ENCODE data around the gene PLPP4.

Gene PLPP4

GRCh38 chr10:120517881-120518484 lies 61.0 kb downstream of the PLPP4 start:
- DNase-seq (ENCODE audit: low read depth in 2 of 2) = no peak

- no peak for DNase-seq (ENCODE audit: low read depth in 2 of 2)
Observed at GRCh38 chr10:120521880-120522279, 64.9 kb downstream of the PLPP4 start.

GRCh38 chr10:120527691-120528090 lies 70.7 kb downstream of the PLPP4 start:
- DNase-seq (ENCODE audit: low read depth in 2 of 2) = no peak

GRCh38 chr10:120530699-120531098 lies 73.7 kb downstream of the PLPP4 start:
- no peak for DNase-seq (ENCODE audit: low read depth in 2 of 2)

GRCh38 chr10:120538091-120538490 lies 81.1 kb downstream of the PLPP4 start:
- DNase-seq (ENCODE audit: low read depth in 2 of 2) = no peak

- no peak for DNase-seq (ENCODE audit: low read depth in 2 of 2)
Observed at GRCh38 chr10:120539076-120539475, 82.0 kb downstream of the PLPP4 start.

GRCh38 chr10:120540486-120540885 lies 83.5 kb downstream of the PLPP4 start:
- no peak for DNase-seq (ENCODE audit: low read depth in 2 of 2)

GRCh38 chr10:120541984-120542383 lies 85.0 kb downstream of the PLPP4 start:
- no peak for DNase-seq (ENCODE audit: low read depth in 2 of 2)

- no peak for DNase-seq (ENCODE audit: low read depth in 2 of 2)
Observed at GRCh38 chr10:120542591-120542990, 85.6 kb downstream of the PLPP4 start.

- no peak for DNase-seq (ENCODE audit: low read depth in 2 of 2)
Observed at GRCh38 chr10:120543291-120543690, 86.3 kb downstream of the PLPP4 start.

GRCh38 chr10:120548210-120548609 lies 91.2 kb downstream of the PLPP4 start:
- no peak for DNase-seq (ENCODE audit: low read depth in 2 of 2)

- no peak for DNase-seq (ENCODE audit: low read depth in 2 of 2)
Observed at GRCh38 chr10:120552262-120552661, 95.2 kb downstream of the PLPP4 start.

- no peak for DNase-seq (ENCODE audit: low read depth in 2 of 2)
Observed at GRCh38 chr10:120553911-120554310, 96.9 kb downstream of the PLPP4 start.

GRCh38 chr10:120555436-120555835 lies 98.4 kb downstream of the PLPP4 start:
- DNase-seq (ENCODE audit: low read depth in 2 of 2) = no peak

GRCh38 chr10:120555842-120556532 lies 99.0 kb downstream of the PLPP4 start:
- DNase-seq (ENCODE audit: low read depth in 2 of 2) = no peak

- no peak for DNase-seq (ENCODE audit: low read depth in 2 of 2)
Observed at GRCh38 chr10:120557311-120557710, 100.3 kb downstream of the PLPP4 start.

GRCh38 chr10:120559800-120560199 lies 102.8 kb downstream of the PLPP4 start:
- DNase-seq (ENCODE audit: low read depth in 2 of 2) = no peak

GRCh38 chr10:120562956-120563355 lies 105.9 kb downstream of the PLPP4 start:
- DNase-seq (ENCODE audit: low read depth in 2 of 2) = no peak

- DNase-seq (ENCODE audit: low read depth in 2 of 2) = no peak
Observed at GRCh38 chr10:120570418-120570817, 113.4 kb downstream of the PLPP4 start.

GRCh38 chr10:120571266-120571665 lies 114.2 kb downstream of the PLPP4 start:
- DNase-seq (ENCODE audit: low read depth in 2 of 2) = no peak

GRCh38 chr10:120572307-120572706 lies 115.3 kb downstream of the PLPP4 start:
- no peak for DNase-seq (ENCODE audit: low read depth in 2 of 2)

GRCh38 chr10:120573355-120573754 lies 116.3 kb downstream of the PLPP4 start:
- no peak for DNase-seq (ENCODE audit: low read depth in 2 of 2)

GRCh38 chr10:120574981-120575380 lies 118.0 kb downstream of the PLPP4 start:
- no peak for DNase-seq (ENCODE audit: low read depth in 2 of 2)

- no peak for DNase-seq (ENCODE audit: low read depth in 2 of 2)
Observed at GRCh38 chr10:120575411-120575810, 118.4 kb downstream of the PLPP4 start.
